ENCODE data around the gene TTC22. TPM values are rescaled to one million over a fixed set of nuclear protein-coding genes. Genes with fewer than 3 reads are reported as not detected.

Gene TTC22
- total and polyA plus RNA-seq, 5 donors from 2014 or later = 3.8 to 15.8 (median 4.9) TPM

GRCh38 chr1:54815086-54815876 is 14.2 kb upstream of the TTC22 start:
- H3K9me3 ChIP-seq (ENCODE audit: control insufficient read depth in 2 of 2, low read length in 2 of 2) = no peaks in the 10 kb centered on the region
- no peaks in the 10 kb centered on the region for H3K27me3 ChIP-seq (ENCODE audit: control insufficient read depth, insufficient read depth, low read length)
- Mint-ChIP-seq H3K27ac (peak overlapping the region in 1 of 3 donors; percentile 84), H3K27me3 (no peaks in the 10 kb centered on the region), H3K4me3 (no peak overlapping the region), H3K9me3 (no peaks in the 10 kb centered on the region), H3K4me1 (peaks cover 0 to 6% (median 5%) of the 10 kb centered on the region in 4 donors), H3K36me3 (no peaks in the 10 kb centered on the region)
- H3K36me3 ChIP-seq (ENCODE audit: control insufficient read depth, insufficient read depth, low read length) = no peaks in the 10 kb centered on the region
- ATAC-seq (ENCODE audit: low read depth in 2 of 2) (no peak), DNase-seq (no peak)
- no peaks in the 10 kb centered on the region for H3K4me1 ChIP-seq (ENCODE audit: control insufficient read depth, insufficient read depth, low read length, poor library complexity, severe bottlenecking)
- no peak overlapping the region for H3K27ac ChIP-seq (ENCODE audit: insufficient read depth, low read length, poor library complexity, severe bottlenecking)
- H3K4me3 ChIP-seq (ENCODE audit: low read depth, low read length) = no peak overlapping the region

- Histone ChIP-seq H3K27me3 (ENCODE audit: control insufficient read depth, insufficient read depth, low read length) (no peaks in the 10 kb centered on the region), H3K9me3 (ENCODE audit: control insufficient read depth in 2 of 2, low read length in 2 of 2) (no peaks in the 10 kb centered on the region), H3K27ac (ENCODE audit: insufficient read depth, low read length, poor library complexity, severe bottlenecking) (no peak overlapping the region), H3K36me3 (ENCODE audit: control insufficient read depth, insufficient read depth, low read length) (no peaks in the 10 kb centered on the region), H3K4me1 (ENCODE audit: control insufficient read depth, insufficient read depth, low read length, poor library complexity, severe bottlenecking) (no peaks in the 10 kb centered on the region), H3K4me3 (ENCODE audit: low read depth, low read length) (no peak overlapping the region)
- no peaks in the 10 kb centered on the region for H3K27me3 Mint-ChIP-seq
- H3K36me3 Mint-ChIP-seq = no peaks in the 10 kb centered on the region
- peaks cover 0 to 6% (median 5%) of the 10 kb centered on the region in 4 donors for H3K4me1 Mint-ChIP-seq
- no peak overlapping the region for H3K27ac Mint-ChIP-seq
- no peak for ATAC-seq (ENCODE audit: low read depth in 2 of 2)
- DNase-seq = no peak
- H3K4me3 Mint-ChIP-seq = no peak overlapping the region
- no peaks in the 10 kb centered on the region for H3K9me3 Mint-ChIP-seq
Measured at GRCh38 chr1:54814571-54814970, 13.4 kb upstream of the TTC22 start.

DNA sequence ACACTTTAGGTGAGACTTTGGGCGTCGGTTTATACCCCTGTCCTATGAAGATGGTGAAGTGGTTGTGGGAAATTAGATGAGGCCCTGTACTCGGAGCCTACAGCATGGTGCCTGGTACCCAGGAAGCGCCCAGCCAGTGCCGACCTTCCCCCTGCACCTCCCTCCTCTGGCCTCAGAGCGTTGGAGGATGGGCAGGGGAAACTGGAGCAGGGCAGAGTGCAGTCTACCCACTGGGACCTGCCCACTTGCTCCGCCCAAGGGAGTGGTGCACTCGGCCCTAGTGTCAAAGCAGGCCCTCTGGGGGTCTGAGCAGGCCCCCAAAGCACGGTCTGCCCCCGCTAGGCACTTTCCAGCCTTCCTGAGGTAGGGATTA is 13.0 kb upstream of the TTC22 start:
- ATAC-seq (ENCODE audit: low read depth in 2 of 2) = no peak
- H3K27ac ChIP-seq (ENCODE audit: insufficient read depth, low read length, poor library complexity, severe bottlenecking) = no peak overlapping the region

DNA sequence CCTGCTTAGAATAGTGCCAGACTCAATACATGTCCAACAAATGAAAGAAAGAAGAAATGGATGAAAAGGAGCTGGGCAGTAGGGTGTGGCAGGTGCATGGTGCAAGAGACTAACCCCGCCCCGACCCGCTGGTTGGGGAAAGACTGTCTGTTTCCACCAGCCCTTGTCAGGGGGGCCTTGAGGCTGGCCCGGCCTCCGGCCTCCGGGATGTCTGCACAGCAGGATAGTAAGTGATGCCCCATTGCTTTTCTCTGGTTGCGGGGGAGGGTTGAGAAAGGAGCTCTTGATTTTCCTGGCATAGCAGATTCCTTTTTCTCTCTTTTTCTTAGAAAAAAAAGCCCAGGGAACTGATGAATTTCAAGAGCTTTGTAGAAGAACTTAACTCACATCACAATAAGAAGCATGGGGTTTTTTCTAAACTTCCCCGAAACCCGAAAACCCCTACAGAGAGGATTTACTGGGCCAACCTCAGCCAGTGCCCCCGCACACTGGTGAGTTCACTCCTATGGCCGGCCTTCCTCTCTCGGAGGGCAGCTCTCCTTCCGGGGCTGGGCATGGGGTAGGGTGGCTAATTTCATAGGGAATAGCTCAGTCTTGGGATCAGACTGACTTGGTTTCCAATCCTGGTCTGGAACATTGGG is 12.5 kb upstream of the TTC22 start:
- no peaks in the 10 kb centered on the region for H3K36me3 ChIP-seq (ENCODE audit: control insufficient read depth, insufficient read depth, low read length)
- H3K9me3 ChIP-seq (ENCODE audit: control insufficient read depth in 2 of 2, low read length in 2 of 2) = no peaks in the 10 kb centered on the region
- Mint-ChIP-seq H3K4me1 (peaks cover 0 to 6% (median 5%) of the 10 kb centered on the region in 4 donors), H3K4me3 (no peak overlapping the region), H3K27ac (no peak overlapping the region), H3K36me3 (no peaks in the 10 kb centered on the region), H3K27me3 (no peaks in the 10 kb centered on the region), H3K9me3 (no peaks in the 10 kb centered on the region)
- no peak overlapping the region for H3K4me3 ChIP-seq (ENCODE audit: low read depth, low read length)
- H3K27me3 ChIP-seq (ENCODE audit: control insufficient read depth, insufficient read depth, low read length) = no peaks in the 10 kb centered on the region
- H3K27ac ChIP-seq (ENCODE audit: insufficient read depth, low read length, poor library complexity, severe bottlenecking) = no peak overlapping the region
- ATAC-seq (ENCODE audit: low read depth in 2 of 2) (no peak), DNase-seq (no peak)
- no peaks in the 10 kb centered on the region for H3K4me1 ChIP-seq (ENCODE audit: control insufficient read depth, insufficient read depth, low read length, poor library complexity, severe bottlenecking)

More for the DNA sequence above, 13.0 kb upstream of the TTC22 start:
- H3K27me3 ChIP-seq (ENCODE audit: control insufficient read depth, insufficient read depth, low read length) = no peaks in the 10 kb centered on the region
- H3K36me3 Mint-ChIP-seq = no peaks in the 10 kb centered on the region
- no peak overlapping the region for H3K27ac Mint-ChIP-seq
- H3K9me3 Mint-ChIP-seq = no peaks in the 10 kb centered on the region
- H3K4me1 Mint-ChIP-seq = peaks cover 0 to 6% (median 5%) of the 10 kb centered on the region in 4 donors
- no peaks in the 10 kb centered on the region for H3K27me3 Mint-ChIP-seq
- no peaks in the 10 kb centered on the region for H3K4me1 ChIP-seq (ENCODE audit: control insufficient read depth, insufficient read depth, low read length, poor library complexity, severe bottlenecking)
- no peak overlapping the region for H3K4me3 ChIP-seq (ENCODE audit: low read depth, low read length)
- H3K9me3 ChIP-seq (ENCODE audit: control insufficient read depth in 2 of 2, low read length in 2 of 2) = no peaks in the 10 kb centered on the region
- H3K36me3 ChIP-seq (ENCODE audit: control insufficient read depth, insufficient read depth, low read length) = no peaks in the 10 kb centered on the region
- DNase-seq = no peak
- no peak overlapping the region for H3K4me3 Mint-ChIP-seq

- no peaks in the 10 kb centered on the region for H3K36me3 Mint-ChIP-seq
- ATAC-seq (ENCODE audit: low read depth in 2 of 2) (no peak), DNase-seq (peak in 1 of 3 donors; percentile 25)
- Histone ChIP-seq H3K27ac (ENCODE audit: insufficient read depth, low read length, poor library complexity, severe bottlenecking) (no peak overlapping the region), H3K27me3 (ENCODE audit: control insufficient read depth, insufficient read depth, low read length) (no peaks in the 10 kb centered on the region), H3K4me3 (ENCODE audit: low read depth, low read length) (no peak overlapping the region), H3K4me1 (ENCODE audit: control insufficient read depth, insufficient read depth, low read length, poor library complexity, severe bottlenecking) (no peaks in the 10 kb centered on the region), H3K36me3 (ENCODE audit: control insufficient read depth, insufficient read depth, low read length) (no peaks in the 10 kb centered on the region), H3K9me3 (ENCODE audit: control insufficient read depth in 2 of 2, low read length in 2 of 2) (no peaks in the 10 kb centered on the region)
- H3K4me1 Mint-ChIP-seq = peaks cover 0 to 1% (median under 1%) of the 10 kb centered on the region in 4 donors
- H3K27me3 Mint-ChIP-seq = no peaks in the 10 kb centered on the region
- no peak overlapping the region for H3K4me3 Mint-ChIP-seq
- H3K9me3 Mint-ChIP-seq = no peaks in the 10 kb centered on the region
- no peak overlapping the region for H3K27ac Mint-ChIP-seq
Measured at GRCh38 chr1:54812801-54813484, 11.8 kb upstream of the TTC22 start.

DNA sequence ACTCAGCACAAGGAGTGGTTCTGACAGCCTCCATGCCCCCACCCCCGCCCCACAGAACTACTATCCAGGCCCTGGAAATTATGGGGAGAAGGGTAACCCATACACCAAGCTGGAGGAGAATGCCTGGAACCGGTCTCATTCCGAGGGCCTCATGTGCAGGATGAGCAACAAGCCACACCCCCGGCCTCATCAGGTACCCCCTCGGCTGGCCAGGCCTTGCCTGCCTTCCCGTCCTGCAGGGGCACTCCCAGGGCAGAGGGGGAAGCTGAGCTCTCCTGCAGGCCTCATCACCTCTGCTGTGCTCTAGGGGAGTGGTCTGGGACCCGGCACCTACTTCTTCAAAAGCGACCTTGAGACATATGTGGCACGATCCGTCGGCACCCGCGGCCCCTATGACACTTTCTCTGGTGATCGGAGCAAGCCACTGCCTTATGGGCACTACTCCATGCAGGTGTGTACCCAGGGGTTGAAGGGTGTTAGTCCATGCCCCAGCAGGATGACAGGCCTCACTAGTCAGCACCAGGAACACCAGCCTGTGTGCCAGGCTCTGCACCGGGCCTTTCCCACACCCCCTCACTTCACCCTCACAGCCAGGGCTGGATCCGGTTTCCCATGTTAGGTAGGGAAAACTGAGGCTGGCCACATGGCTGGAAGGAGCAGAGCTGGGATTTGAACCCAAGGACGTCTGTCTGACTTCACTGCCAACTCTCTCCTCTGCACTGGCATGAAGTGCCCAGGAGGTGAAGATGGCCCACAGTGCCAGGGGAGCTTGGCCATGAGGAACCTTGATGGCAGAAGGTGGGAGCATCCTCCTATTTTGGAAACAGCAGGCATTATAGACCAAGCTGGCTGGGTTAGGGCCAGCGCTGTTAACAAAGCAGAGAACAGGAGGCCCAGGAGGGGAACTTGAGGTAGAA is 10.9 kb upstream of the TTC22 start:
- no peaks in the 10 kb centered on the region for H3K9me3 Mint-ChIP-seq
- Histone ChIP-seq H3K27ac (ENCODE audit: insufficient read depth, low read length, poor library complexity, severe bottlenecking) (no peak overlapping the region), H3K4me1 (ENCODE audit: control insufficient read depth, insufficient read depth, low read length, poor library complexity, severe bottlenecking) (no peaks in the 10 kb centered on the region), H3K27me3 (ENCODE audit: control insufficient read depth, insufficient read depth, low read length) (no peaks in the 10 kb centered on the region), H3K9me3 (ENCODE audit: control insufficient read depth in 2 of 2, low read length in 2 of 2) (no peaks in the 10 kb centered on the region), H3K36me3 (ENCODE audit: control insufficient read depth, insufficient read depth, low read length) (no peaks in the 10 kb centered on the region), H3K4me3 (ENCODE audit: low read depth, low read length) (no peak overlapping the region)
- no peak for DNase-seq
- no peak for ATAC-seq (ENCODE audit: low read depth in 2 of 2)
- H3K4me1 Mint-ChIP-seq = no peaks in the 10 kb centered on the region
- no peak overlapping the region for H3K27ac Mint-ChIP-seq
- H3K36me3 Mint-ChIP-seq = no peaks in the 10 kb centered on the region
- no peak overlapping the region for H3K4me3 Mint-ChIP-seq
- H3K27me3 Mint-ChIP-seq = no peaks in the 10 kb centered on the region

- no peak overlapping the region for H3K27ac ChIP-seq (ENCODE audit: insufficient read depth, low read length, poor library complexity, severe bottlenecking)
- Mint-ChIP-seq H3K4me1 (no peaks in the 10 kb centered on the region), H3K9me3 (no peaks in the 10 kb centered on the region), H3K27me3 (no peaks in the 10 kb centered on the region), H3K27ac (no peak overlapping the region), H3K36me3 (no peaks in the 10 kb centered on the region), H3K4me3 (no peak overlapping the region)
- no peaks in the 10 kb centered on the region for H3K4me1 ChIP-seq (ENCODE audit: control insufficient read depth, insufficient read depth, low read length, poor library complexity, severe bottlenecking)
- H3K9me3 ChIP-seq (ENCODE audit: control insufficient read depth in 2 of 2, low read length in 2 of 2) = no peaks in the 10 kb centered on the region
- H3K27me3 ChIP-seq (ENCODE audit: control insufficient read depth, insufficient read depth, low read length) = no peaks in the 10 kb centered on the region
- ATAC-seq (ENCODE audit: low read depth in 2 of 2) = no peak
- no peaks in the 10 kb centered on the region for H3K36me3 ChIP-seq (ENCODE audit: control insufficient read depth, insufficient read depth, low read length)
- no peak for DNase-seq
- no peak overlapping the region for H3K4me3 ChIP-seq (ENCODE audit: low read depth, low read length)
Measured at GRCh38 chr1:54811066-54811465, 9.9 kb upstream of the TTC22 start.

All from CD4-positive, CD25-positive, alpha-beta regulatory T cell (primary cell).